ENCODE measurements around the gene VWA8. TPM values are rescaled to one million over a fixed set of nuclear protein-coding genes. Genes with fewer than 3 reads are reported as not detected.

Gene VWA8
- total and polyA plus RNA-seq, 2 of the 8 experiments (the other 6 are each of a cell fraction or from before 2014, with no cell fraction given): 5.9 to 19.6 TPM

- TF ChIP-seq CHD7 (IDR thresholded peaks at IDR 0.05; ENCODE audit: insufficient replicate concordance, low read length): no peak
- no peak for TF ChIP-seq CBX8 (IDR thresholded peaks at IDR 0.05; ENCODE audit: borderline replicate concordance, low read depth, low read length)
- no peak for TF ChIP-seq POU5F1 (IDR thresholded peaks at IDR 0.05; ENCODE audit: low read depth, low read length)
- no peak for TF ChIP-seq EGR1 (IDR thresholded peaks at IDR 0.05; ENCODE audit: borderline replicate concordance, low read depth, low read length)
- TF ChIP-seq FOSL1 (IDR thresholded peaks at IDR 0.05; ENCODE audit: insufficient read depth, low read depth, low read length): no peak
- TF ChIP-seq ATF3 (IDR thresholded peaks at IDR 0.05; ENCODE audit: insufficient read depth, low read depth, low read length): no peak
- no peak for TF ChIP-seq RNF2 (IDR thresholded peaks at IDR 0.05; ENCODE audit: borderline replicate concordance, low read depth, low read length, missing control alignments, poor library complexity, severe bottlenecking)
- TF ChIP-seq NANOG (IDR thresholded peaks at IDR 0.05; ENCODE audit: insufficient read depth, low read depth, low read length, poor library complexity, severe bottlenecking): no peak
These were observed 127.7 kb downstream of the VWA8 start (continued) for GRCh38 chr13:41833201-41833600.
